HK-2 (cell line): ENCODE measurements around the gene LIG3.
"Not testable (repeated sequence)": the region's sequence is repeated elsewhere in the genome, so short reads cannot be mapped to it uniquely, and the experiment has no call there.

ENCODE experiments used
- DNase-seq: peaks from one replicate; pipeline ENCODE4 v3.0.0-alpha.2; 2018; ENCODE audit not compliant: unreplicated experiment

LIG3 gene

DNA sequence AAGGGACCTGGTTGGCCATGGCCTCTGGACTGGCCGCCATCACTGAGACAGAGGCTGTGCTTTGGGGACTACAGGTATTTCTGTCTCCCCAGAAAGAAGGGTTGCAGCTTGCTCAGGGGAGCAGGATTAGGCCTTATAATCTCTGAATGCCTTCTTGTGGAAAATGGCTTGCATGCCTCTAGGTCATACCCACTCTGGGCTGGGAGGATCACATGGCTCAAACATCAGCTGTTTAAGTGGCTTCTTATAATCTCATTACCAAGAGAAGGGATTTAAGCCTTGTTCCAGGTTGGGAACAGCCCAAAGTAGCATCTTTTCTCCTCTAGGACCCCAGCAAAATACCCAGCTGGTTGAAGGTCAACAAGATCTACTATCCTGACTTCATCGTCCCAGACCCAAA, 19.1 kb downstream of the LIG3 start:
- DNase-seq: no peak

DNA sequence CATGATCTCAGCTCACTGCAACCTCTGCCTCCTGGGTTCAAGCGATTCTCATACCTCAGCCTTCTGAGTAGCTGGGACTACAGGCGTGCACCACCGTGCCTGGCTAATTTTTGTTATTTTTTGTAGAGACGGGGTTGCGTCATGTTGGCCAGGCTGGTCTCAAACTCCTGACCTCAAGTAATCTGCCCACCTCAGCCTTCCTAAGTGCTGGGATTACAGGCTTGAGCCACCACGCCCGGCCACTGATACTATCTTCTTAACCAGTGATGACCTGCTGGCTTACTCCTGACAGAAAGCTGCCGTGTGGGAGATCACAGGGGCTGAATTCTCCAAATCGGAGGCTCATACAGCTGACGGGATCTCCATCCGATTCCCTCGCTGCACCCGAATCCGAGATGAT, 20.7 kb downstream of the LIG3 start:
- DNase-seq: not testable (repeated sequence)

- DNase-seq: no peak
These were observed 21.2 kb downstream of the LIG3 start for GRCh38 chr17:35001549-35001948.

DNA sequence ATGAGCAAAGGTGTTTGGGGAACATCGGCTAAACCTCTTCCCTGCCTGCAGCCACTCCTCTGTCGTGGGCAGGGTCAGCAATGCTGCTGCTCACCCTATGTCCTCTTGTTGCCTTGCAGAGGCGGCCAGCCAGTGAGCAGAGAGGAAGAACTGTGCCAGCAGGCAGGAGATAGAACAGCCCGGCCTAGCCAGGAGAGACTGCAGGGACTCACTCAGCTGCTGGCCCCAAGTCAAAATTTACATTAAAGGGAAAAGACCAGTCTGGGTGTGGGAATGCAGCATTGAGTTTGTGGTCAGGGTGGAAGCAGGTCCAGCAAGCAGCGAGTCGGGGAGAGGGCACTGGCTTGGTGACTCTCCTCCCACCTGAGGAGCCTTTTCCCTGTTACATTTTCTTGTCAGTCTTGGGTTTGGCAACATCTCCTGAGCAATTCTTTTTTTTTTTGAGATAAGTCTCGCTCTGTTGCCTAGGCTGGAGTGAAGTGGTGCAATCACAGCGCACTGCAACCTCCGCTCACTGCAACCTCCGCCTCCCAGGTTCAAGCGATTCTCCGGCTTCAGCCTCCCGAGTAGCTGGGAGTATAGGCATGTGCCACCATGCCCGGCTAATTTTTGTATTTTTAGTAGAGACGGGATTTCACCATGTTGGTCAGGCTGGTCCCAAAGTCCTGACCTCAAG, 22.7 kb downstream of the LIG3 start:
- peak; percentile 40 for DNase-seq

- no peak for DNase-seq
These were observed 23.5 kb downstream of the LIG3 start for GRCh38 chr17:35003778-35004177.

- no peak for DNase-seq
These were observed 26.0 kb downstream of the LIG3 start for GRCh38 chr17:35006345-35006744.

DNA sequence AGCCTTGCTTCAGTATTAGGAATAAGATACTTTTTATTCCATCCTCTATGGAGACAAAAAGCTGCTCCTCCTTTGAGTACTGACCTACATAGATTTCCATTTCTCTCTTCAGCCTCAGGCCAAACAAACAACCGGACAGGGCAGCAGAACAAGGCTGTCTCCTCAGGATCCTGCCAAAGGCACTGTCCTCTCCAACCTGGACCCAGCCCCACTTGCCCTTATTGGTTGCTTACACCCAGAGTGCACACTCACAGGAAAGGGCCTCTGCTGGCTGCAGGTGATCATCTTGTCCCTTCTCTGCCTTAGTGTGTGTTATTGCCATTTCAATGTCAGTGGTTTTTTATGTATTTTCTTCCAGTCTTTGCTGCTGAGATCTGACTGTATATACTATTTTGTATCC, 26.6 kb downstream of the LIG3 start:
- no peak for DNase-seq

GRCh38 chr17:35010093-35010492, 29.8 kb downstream of the LIG3 start:
- no peak for DNase-seq

GRCh38 chr17:35011671-35012216, 31.4 kb downstream of the LIG3 start:
- DNase-seq: no peak

DNA sequence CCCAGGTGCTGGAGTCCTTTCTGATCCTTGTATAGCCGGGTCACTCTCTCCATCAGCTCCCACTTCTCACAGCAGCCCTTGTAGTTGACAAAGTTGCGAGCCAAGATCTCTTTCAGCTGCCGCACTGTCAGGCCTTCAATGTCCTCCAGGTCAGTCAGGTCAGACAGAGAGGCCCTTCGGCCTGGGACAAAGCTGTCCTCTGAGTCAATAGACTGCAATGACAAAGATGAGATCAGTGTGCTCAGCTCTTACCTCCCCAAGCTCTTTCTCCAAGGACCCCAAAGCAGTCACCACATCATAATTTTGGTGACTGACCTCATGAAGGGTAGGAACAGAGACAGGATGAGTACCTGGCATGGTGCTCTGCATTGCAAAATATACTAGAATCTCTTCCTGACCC, 36.1 kb downstream of the LIG3 start:
- DNase-seq: no peak

DNA sequence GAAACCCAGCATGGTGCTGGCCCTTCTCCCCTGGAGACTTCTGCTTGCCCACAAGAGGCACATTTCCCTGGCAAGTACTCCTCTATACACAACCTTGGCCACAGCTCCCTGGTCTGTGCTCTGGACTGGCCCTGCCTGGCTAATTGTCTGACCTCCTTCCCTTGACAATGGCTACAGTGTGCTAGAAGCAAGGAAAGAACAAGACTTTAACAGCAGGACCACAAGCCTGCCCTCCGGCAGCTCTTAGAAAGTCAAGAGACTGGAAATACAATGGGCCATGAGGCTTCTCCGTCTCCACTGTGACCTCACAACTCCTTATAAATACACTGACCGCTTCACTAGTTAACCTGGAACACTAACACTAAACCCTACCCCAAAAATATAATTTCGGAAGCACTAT, 36.7 kb downstream of the LIG3 start:
- no peak for DNase-seq

GRCh38 chr17:35018814-35019213, 38.5 kb downstream of the LIG3 start:
- no peak for DNase-seq

GRCh38 chr17:35019386-35020179, 39.3 kb downstream of the LIG3 start:
- DNase-seq: no peak

- no peak for DNase-seq
These were observed 41.4 kb downstream of the LIG3 start for GRCh38 chr17:35021520-35022380.

GRCh38 chr17:35022536-35023063, 42.3 kb downstream of the LIG3 start:
- peak; percentile 63 for DNase-seq

DNA sequence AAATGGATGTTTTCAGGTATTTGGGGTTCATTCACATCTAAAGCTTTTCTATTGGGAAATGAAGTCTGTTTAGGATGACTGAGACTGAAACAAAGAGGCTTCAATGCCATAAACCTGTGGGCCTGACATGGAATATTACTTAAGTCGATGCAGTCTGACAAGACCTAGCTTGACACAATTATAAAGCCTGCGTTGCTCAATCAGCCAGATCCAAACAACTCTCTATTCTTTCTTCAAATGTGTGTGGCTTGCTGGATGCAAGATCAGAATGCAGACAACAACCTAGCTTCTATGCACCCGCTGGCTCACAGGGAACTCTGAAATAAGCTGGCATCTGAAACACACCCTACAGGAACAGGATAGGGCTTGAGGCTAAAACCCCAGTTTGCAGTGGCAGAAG, 43.2 kb downstream of the LIG3 start:
- no peak for DNase-seq

DNA sequence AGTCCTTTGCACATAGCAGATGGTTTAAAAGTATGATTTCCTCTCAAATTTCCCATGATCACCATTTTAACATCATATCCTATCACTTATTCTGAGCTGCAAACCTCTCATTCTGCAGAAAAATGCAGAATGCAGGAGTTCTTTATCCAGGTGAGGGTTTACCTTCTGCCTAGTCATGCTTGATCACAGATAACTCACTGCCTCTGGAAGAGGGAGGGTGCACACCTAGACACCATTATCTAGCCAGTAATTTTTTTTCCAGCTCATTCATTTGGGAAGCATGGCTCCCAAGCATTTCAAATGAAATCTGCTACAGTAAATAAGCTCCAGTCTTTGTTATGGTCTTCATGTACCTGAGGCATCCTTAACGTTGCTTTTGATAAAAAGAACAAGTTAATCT, 45.2 kb downstream of the LIG3 start:
- DNase-seq: no peak

DNA sequence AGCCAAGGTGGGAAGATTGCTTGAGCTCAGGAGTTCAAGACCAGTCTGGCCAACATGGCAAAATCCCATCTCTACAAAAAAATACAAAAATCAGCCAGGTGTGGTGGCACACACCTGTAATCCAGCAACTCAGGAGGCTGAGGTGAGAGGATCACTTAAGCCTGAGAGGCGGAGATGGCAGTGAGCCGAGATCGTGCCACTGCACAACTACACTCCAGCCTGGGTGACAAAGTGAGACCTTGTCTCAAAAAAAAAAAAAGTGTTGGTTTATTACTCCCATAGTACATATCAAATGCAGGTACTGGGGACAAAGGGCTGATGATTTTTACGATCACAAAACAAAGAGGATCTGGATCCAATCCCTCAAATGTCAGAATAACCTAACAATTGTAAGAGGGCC, 47.8 kb downstream of the LIG3 start:
- not testable (repeated sequence) for DNase-seq

DNA sequence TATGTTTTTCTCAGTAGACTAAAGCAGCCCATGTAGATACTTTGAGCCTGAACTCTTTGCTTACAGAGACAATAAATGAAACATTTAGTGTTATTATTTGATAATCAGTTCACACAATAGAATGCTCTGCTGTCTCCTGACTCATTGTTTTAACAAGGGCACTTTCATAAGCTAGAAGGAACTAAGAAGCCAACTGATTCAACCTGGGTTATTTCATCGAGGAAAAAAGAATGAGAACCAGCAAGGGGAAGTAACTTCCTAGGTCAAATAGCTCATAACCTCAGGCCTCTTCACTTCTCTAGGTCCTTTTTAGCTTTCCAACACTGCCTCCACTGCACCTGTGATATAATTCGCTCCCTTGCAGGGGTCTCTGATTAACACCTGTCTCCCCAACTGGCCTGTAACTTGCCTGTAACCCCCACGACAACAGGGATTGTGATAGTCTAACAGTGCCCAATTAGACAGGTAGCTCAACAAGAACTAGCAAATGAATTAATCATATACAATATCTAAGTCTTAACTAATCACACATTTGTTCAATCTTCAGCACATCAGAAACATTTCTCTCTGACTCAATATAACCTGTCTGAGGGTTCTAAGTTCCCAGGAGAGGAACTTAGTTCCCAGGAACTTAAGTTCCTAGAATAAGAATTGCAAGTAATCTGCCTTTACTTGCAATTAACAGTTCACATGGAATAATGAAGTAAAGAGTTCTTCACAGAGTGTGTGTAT, 48.4 kb downstream of the LIG3 start:
- DNase-seq: no peak

DNA sequence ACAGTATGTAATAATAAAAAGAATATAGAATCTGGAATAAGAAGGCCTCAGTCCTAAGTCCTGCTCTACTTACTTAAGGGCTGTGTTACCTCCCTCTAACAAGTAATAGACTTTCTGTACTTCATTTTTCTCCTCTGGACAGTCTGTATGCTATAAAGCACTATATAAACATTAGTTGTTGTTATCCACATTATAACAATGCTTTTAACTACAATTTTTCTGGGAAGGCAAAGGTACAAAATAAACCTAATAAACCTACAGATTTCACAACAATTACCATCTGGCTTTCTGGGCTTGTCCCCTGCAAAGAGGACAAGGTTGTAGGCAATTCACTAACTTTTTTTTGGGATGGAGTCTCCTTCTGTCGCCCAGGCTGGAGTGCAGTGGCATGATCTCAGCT, 50.5 kb downstream of the LIG3 start:
- DNase-seq: no peak

DNA sequence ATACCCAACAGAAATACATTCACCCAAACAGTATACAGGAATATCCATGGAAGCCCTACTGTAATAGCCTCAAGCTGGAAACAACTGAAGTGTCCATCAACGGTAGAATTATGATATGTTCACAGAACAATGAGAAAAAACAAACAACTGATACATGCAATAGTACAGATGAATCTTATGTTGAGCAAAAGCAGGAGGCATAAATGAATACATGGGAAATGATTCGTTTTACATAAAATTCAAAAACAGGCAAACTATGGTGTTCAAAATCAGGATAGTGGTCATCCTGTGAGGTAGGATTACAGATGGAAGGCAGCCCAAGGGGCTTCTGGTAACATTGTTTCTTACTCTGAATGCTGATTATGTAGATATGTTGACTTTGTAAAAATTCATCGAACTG, 58.1 kb downstream of the LIG3 start:
- no peak for DNase-seq
